Endometrial microvascular endothelial cells (primary cell): ENCODE results near the gene SDC1. TPM values are rescaled to one million over a fixed set of nuclear protein-coding genes. Genes with fewer than 3 reads are reported as not detected.
"Not testable (repeated sequence)": the region's sequence is repeated elsewhere in the genome, so short reads cannot be mapped to it uniquely, and the experiment has no call there.

Experiments used
- in situ Hi-C: cut with HindIII; loops from 2 replicates; pipeline ENCODE4 v1.10.0; 2017; ENCODE audit warnings: low sequenced_read_pairs, low pct_unique_long_range_greater_than_20kb; ENCODE audit errors: inconsistent ontology term
- total RNA-seq: library from RNA; depleted of rRNA; stranded (reverse); fragments of >200 nt; gene quantifications from one replicate; pipeline ENCODE4 v1.2.3, GENCODE V29; 2015; ENCODE audit errors: inconsistent ontology term

SDC1 gene, protein sequence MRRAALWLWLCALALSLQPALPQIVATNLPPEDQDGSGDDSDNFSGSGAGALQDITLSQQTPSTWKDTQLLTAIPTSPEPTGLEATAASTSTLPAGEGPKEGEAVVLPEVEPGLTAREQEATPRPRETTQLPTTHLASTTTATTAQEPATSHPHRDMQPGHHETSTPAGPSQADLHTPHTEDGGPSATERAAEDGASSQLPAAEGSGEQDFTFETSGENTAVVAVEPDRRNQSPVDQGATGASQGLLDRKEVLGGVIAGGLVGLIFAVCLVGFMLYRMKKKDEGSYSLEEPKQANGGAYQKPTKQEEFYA
- 2.9 TPM for total RNA-seq

DNA sequence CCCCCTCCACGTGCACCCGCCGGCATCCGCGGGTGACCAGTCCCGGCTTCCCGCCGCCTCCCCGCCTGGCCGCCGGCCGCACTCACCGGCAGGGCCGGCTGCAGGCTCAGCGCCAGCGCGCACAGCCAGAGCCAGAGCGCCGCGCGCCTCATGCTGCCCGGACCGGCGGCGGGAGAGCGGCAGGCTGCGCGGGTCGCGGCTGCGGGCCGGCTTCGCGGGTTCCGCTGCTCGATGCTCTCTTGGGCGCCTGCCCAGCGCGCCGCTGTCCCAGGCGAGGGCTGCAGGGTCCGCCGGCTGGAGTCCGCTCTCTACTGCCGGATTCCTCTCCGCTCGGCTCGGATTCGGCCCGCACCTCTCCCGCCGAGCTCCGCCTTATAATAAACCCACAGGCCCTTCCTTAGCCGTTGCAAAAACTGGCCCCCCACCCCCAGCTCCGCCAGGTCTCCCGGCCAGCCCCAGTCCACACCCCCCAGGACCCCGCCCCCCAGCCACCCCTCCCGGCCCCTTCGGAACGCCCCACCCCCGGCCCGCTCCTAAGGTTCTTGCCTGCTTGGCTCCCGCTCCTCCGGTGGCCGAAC is at the start of gene SDC1:
Gene SDC1, minus strand, starts transcription at position 415 of the 578 bp plus-strand sequence. Its CDS starts 263 bp downstream, at position 152.
- in situ Hi-C loops, result no loop called here

DNA sequence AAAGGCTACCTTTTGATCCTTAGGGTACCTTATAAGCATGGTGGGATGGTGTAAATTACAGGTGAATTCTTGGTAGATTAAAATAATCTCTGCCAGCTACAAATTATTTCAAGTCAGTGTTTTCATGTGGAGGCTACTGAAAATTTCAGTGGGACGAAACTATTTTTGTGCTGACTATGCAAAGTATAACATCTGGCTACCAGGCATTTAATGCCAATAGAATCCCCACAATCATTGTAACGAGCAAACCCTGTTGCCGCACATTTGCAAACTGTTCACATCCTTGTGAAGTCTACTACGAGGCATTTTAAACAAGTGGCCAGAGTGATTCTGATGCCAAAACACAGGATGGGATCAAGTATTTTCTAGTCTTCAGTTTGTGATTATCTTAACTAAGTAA is 48.1 kb upstream of the SDC1 start:
- in situ Hi-C loops, result no loop called here

DNA sequence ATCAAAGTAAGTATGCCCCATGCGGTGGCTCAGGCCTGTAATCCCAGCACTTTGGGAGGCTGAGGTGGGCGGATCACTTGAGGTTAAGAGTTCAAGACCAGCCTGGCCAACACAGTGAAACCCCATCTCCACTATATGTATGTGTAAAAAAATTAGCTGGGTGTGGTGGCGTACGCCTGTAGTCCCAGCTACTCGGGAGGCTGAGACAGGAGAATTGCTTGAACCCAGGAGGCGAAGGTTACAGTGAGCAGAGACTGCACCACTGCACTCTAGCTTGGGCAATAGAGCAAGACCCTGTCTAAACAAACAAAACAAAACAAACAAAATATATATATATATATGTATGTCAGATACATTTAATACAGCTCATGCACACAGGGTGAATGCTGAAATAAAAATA is 43.4 kb upstream of the SDC1 start:
- in situ Hi-C loops, result not testable (repeated sequence)

DNA sequence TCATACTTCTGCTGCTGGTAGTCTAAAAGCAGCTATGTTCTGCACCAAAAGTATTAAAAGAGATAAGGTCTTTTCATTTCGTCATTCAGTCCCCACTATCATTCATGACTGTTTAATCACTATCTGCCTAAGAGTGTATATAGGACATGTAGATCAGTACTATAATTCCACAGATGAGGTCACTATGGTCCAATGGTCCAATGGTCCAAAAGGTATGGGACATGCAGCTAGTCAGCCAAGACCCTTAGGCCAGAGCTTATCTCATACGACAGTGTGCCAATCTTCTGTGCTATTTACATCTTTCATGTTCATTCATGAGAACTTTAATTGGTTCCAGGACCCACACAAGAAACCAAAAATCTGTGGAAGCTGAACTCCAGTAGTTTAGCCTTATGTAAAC is 42.6 kb upstream of the SDC1 start:
- in situ Hi-C loops, result no loop called here

DNA sequence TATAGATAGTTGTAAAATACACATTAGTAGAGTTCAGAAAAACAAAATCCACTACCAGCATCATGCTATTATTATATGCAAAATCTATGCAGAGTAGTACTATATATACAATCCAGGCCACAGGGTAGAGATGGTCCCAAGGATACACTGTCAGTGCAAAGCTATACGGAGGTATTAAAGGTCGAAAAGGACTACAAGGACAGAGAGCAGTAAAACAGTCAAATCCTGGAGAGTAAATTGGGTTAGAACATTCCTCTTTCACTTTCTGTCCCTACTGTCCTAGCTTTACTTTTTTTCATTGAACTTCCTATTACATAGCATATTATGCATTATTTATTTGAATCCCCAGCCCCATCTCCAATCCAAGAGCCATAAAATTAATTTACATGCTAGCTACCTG is 39.7 kb upstream of the SDC1 start:
- in situ Hi-C loops, result no loop called here

DNA sequence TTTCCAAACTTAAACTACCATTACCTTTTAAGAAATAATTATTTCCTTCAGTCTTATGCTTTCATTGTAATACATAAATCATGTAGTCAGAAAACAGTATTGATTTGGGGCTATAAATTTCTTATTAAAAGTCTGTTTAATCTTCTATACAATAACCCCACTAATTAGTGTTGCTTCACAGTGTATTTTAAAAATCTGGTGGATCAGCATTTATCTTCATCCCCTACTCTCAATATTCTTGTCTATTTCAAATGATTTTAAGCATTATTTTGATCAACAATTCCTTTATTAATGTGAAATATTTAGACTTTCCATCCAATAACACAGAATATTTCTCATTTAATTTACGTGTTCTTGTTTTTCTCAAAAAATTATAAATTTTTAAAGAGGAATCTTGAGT is 32.5 kb upstream of the SDC1 start:
- in situ Hi-C loops, result no loop called here

DNA sequence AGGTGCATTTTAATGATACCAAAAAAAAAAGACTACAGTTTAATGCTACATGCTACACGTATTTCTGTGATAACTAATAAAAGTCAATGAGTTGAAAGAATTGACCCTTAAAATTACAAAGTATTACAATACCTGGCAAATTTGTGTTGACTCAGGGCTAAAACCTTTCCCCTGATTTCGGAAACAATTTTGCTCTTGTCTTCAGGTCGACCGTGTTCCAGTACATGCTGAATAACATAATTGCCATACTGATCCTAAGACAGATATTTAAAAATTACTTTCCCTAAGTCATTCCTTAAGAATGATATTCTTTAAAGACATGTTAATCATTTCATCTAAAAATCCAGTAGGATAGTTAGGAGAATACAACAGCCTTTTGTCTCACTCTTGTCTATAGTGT is 29.8 kb upstream of the SDC1 start:
- in situ Hi-C loops, result no loop called here

DNA sequence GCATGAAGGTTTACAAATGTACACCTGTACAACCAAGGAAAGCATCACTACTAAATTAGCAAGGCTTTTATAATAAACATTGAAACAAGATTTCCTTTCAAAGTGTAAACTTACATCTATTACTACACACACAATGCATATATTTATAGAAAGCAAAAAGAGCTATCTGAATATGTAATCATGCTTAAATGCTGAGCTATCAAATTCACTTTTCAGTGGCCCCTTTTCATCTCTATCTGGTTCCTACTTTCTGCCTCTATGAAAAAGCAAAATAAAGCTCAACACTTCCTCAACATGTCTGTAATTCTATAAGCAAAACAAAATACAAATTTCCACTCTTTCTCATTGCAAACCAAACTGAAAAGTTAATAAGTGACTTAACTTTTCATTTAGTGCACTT is 25.5 kb upstream of the SDC1 start:
- in situ Hi-C loops, result no loop called here

DNA sequence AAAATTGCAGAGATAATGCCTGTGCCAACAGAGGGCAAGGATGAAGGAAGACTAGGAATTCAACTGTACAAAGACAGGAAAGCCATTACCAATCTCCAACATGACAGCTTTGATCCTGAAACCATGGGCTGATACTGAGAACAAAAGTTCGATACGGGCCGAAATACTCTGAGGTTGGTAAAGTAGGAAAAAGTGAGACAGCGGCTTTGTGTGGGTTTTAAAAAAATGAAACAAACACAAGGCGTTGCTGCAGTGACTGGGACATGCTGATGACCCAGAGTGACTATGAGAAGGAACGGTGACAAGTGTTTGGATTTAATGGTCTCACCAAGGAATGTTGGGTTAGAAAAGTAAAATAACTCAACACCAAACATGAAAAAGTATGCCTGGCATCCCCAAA is 24.2 kb upstream of the SDC1 start:
- in situ Hi-C loops, result no loop called here

DNA sequence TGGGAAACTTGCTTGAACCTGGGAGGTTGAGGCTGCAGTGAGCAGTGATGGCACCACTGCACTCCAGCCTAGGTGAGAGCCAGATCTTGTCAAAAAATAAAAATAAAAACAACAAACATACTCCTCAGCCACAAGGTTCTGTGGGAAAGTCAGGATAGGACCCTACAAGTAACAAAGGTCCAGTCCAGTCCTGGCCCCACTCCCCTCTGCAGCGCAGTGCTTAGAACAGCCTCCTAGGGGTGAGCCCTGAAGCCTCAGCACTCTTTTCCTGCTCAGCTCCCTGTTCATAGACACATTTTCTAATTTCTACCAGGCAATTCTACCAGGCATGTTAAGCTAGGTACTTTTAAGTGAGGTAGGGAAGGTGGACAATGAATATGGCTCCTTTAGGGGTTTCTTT is 22.2 kb upstream of the SDC1 start:
- in situ Hi-C loops, result no loop called here

DNA sequence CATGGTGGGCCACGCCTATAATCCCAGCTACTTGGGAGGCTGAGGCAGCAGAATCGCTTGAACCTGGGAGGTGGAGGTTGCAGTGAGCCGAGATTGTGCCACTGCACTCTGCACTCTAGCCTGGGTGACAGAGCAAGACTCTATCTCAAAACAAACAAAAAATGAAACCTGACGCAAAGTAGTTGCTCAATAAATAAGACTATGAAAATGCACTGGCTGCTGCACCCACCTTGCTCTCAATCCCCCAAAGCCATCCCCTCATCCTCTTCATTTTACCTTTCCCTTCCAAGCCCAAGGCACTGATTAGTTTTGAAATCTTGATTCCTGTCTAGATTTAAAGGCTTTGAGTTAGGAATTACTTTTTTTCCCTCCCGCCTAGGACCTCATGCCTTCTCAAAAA is 18.7 kb upstream of the SDC1 start:
- in situ Hi-C loops, result not testable (repeated sequence)

DNA sequence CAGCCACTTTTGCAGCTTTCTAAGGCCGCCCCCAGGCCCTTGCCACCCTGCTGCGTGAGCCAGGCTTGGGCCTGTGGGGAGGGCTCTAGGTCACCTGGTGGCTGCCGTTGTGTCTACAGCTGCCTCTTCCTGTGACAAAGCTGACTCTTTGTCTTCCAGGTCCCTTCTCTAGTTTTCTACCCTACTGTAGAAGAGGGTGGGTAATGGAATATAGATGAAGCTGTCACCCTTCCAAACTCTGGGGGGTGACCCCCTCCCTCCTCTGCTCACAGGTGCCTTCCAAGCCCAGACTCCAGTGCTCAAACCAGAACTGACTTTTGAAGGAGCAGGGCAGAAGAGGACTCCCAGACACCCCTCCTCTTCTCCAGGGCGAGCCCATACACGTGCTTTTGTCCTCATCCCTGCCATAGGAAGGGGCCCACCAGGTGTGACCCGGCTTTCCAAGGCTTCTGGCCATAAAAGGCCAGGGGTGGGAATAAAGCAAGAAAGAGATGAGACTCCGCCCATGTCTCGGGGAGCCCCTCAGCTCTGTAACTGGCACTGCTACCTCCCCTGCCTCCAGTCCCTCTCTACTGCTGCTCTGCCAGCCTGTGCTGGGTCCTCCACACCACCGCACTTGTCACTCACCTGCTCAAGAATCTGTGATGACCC is 17.9 kb upstream of the SDC1 start:
- in situ Hi-C loops, result no loop called here

DNA sequence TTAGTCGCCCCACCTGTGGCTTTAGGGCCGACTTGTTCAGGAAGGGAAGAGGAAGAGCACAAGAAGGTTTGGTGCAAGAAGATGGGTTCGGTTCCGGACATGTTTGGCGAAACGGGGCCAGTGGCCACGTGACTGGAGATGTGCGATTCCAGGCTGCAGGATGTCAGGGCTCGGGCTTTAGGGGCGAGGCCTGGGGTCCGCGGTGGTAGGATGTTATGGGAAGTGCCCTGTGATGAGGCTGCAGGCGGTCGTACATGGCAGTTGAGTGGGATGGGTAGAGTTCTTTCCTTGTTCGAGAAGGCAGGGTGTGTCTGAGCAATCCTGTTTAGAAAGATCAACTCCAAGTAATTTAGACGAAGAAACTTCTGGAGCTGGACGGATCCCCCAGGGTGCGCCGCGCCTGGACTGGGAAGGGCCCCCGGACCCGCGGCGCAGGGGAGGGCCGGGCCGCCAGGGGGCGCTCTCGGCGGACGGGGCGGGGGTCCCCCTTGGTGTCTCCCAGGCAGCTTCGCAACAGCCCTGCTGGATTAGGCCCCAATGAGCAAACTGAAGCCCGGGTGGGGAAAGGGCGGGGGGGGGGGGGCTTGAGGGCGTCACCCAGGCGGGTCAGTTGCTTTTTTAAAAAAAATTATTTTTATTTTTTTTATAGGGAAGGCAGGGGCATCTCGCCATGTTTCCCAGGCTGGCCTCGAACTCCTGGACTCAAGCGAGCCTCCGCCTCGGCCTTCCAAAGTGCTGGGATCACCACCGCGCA is 17.2 kb upstream of the SDC1 start:
- in situ Hi-C loops, result no loop called here

DNA sequence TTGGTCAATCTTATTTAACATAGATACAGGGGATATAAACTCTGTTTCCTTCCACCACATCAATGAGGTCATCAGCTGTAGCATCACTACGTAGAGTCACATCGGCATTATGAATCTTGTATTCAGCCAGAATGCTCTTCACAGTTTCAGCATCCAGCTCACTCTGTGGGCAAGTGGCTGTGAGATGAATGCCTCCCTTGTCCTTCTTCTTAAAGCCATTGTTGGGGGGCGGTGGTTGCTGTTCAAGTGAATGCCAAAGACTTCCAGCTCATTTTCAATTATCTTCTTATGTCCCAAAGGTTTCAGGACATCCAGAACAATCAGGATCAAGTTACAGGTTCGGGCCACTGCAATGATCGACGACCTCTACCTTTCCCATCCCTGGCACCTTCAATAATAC is 15.4 kb upstream of the SDC1 start:
- in situ Hi-C loops, result not testable (repeated sequence)

DNA sequence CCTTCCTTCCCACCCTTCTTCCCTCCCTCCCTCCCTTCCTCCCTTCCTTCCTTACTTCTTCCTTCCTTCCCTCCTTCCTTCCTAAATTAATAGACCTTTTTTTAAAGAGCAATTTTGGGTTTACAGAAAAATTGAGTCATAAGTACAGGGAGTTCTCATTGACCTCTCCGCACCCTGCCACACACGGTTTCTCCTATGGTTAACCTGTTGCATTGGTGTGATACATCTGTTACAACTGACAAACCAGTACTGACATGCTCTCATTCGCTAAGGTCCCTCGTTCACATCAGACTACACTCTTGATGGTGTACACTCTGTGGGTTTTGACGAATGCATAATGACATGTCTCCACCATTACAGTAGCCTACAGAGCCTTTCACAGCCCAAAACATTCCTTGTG is 11.6 kb upstream of the SDC1 start:
- in situ Hi-C loops, result no loop called here

DNA sequence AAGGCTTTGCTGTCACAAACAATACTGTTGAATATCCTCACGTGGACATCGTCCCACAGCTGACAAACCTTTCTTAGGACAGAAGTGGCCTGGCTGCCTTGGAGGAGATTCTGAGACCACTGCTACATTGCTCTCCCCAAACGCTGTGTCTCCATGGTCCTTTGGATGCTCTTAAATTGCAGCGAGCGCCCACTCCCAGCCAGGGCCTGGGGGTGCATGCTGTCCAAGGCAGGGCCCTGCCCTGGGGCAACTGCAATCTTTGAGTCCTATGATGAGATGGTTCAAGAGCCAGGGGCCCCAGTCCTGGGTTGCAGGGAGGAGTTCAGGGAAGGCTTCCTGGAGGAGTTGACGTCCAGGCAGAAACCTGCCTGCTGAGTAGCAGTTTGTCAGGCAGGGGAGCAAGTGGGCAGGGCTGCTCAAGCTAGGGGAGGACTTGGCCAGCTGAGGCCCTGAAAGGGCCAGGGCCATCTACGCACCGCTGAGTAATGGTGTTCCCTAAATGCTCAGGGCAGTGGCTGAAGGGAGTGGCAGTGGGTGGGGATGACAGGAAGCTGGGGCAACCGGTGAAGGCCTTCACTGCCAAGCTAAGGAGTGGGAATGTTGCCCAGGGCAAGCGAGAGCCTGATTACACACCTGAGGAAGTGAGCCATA is 10.8 kb upstream of the SDC1 start:
- in situ Hi-C loops, result no loop called here

DNA sequence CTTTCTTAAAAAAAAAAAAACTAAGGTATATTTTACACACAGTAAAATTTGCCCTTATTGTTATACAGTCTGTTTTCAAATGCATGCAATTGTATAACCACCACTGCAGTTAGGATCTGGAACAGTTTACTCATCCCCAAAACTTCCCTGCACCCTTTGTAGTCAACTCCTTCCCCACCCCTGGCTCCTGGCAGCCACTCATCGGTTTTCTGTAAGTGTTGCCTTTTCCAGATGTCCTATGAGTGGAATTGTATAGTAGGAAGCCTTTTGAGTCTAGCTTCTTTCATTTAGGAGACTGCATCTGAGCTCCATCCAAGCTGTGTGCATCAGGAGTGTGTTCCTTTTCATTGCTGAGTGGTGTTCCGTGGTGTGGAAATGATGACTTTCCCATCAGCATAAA is 9.7 kb upstream of the SDC1 start:
- in situ Hi-C loops, result not testable (repeated sequence)

DNA sequence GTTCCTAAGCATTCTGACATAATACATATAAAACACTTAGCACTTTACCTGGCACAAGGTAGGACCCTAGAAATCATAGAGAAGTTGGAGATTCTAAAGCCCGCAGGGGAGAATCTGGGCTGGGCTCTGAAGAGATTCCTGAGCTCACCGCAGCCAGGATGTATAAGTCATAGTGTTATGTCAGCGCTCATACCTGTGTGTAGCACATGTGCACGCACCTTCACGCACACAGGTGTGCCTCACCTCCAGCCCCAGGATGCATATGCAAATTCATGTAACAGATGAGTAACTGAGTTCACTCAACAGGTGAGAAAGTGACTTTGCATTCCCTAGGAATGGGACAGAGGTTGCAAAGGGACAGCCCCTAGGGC is 7.9 kb upstream of the SDC1 start:
- in situ Hi-C loops, result no loop called here

DNA sequence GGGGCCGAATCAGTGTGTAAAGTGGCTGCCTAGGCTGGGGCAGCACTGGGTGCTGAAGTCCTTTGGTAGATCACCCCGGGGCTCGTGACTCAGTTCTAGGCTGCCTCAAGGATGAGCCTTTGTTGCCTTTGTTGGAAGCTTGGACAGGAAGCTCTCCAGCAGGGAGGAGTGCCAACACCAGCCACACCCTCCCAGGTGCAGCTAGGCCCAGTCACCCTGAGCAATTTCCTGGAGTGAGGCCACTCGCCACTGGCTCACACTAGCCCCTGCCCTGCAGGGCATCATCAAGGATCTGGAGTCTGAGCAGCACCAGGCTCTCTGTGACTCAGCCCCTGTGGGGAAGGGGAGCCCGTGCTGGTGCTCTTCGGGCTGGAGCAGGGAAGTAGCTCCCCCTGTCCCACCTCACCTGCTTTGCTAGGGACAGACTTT is 6.7 kb upstream of the SDC1 start:
- in situ Hi-C loops, result no loop called here
